WTC11 (cell line): ENCODE data around the gene FFAR1.

ENCODE experiments used
- ZNF232 ChIP-seq: sonication (generic); formaldehyde crosslinking; IDR thresholded peaks from 2 replicates; pipeline ENCODE4 v1.8.0; 2022; ENCODE audit warnings: mild to moderate bottlenecking, missing genetic modification reagents
- TF ChIP-seq, protein P1 (sequence below): fragments of 200-600 bp; IDR thresholded peaks from 2 replicates; pipeline ENCODE4 v1.8.0; 2022; ENCODE audit warnings: antibody characterized with exemption

- no peak for TF ChIP-seq ZNF232
- TF ChIP-seq, protein P1, sequence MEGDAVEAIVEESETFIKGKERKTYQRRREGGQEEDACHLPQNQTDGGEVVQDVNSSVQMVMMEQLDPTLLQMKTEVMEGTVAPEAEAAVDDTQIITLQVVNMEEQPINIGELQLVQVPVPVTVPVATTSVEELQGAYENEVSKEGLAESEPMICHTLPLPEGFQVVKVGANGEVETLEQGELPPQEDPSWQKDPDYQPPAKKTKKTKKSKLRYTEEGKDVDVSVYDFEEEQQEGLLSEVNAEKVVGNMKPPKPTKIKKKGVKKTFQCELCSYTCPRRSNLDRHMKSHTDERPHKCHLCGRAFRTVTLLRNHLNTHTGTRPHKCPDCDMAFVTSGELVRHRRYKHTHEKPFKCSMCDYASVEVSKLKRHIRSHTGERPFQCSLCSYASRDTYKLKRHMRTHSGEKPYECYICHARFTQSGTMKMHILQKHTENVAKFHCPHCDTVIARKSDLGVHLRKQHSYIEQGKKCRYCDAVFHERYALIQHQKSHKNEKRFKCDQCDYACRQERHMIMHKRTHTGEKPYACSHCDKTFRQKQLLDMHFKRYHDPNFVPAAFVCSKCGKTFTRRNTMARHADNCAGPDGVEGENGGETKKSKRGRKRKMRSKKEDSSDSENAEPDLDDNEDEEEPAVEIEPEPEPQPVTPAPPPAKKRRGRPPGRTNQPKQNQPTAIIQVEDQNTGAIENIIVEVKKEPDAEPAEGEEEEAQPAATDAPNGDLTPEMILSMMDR, result no peak
Observed at GRCh38 chr19:35350591-35350990, 2.9 kb downstream of the FFAR1 start.
